ENCODE measurements around the gene EXOC5.
"Not testable (repeated sequence)": the region's sequence is repeated elsewhere in the genome, so short reads cannot be mapped to it uniquely, and the experiment has no call there.

EXOC5 gene

GRCh38 chr14:57258221-57258620 lies 10.5 kb downstream of the EXOC5 start:
- not testable (repeated sequence) for DNase-seq

GRCh38 chr14:57254884-57255283 lies 13.8 kb downstream of the EXOC5 start:
- DNase-seq = no peak

- no peak for DNase-seq
Observed at GRCh38 chr14:57246933-57247657, 21.6 kb downstream of the EXOC5 start.

GRCh38 chr14:57245941-57246340 lies 22.8 kb downstream of the EXOC5 start:
- no peak for DNase-seq

GRCh38 chr14:57244106-57244505 lies 24.6 kb downstream of the EXOC5 start:
- DNase-seq = no peak

GRCh38 chr14:57243320-57243719 lies 25.4 kb downstream of the EXOC5 start:
- DNase-seq = no peak

GRCh38 chr14:57240115-57240514 lies 28.6 kb downstream of the EXOC5 start:
- DNase-seq = not testable (repeated sequence)

GRCh38 chr14:57232006-57232405 lies 36.7 kb downstream of the EXOC5 start:
- DNase-seq = no peak

- not testable (repeated sequence) for DNase-seq
Observed at GRCh38 chr14:57228320-57228719, 40.4 kb downstream of the EXOC5 start.

GRCh38 chr14:57227083-57227482 lies 41.6 kb downstream of the EXOC5 start:
- peak; percentile 2 for DNase-seq

- DNase-seq = no peak
Observed at GRCh38 chr14:57221931-57222330, 46.8 kb downstream of the EXOC5 start.

- no peak for DNase-seq
Observed at GRCh38 chr14:57212919-57213318, 55.8 kb downstream of the EXOC5 start.

GRCh38 chr14:57209561-57209960 lies 59.1 kb downstream of the EXOC5 start:
- DNase-seq = no peak

GRCh38 chr14:57205938-57206337 lies 62.8 kb downstream of the EXOC5 start:
- no peak for DNase-seq

GRCh38 chr14:57202672-57203071 lies 66.0 kb downstream of the EXOC5 start:
- not testable (repeated sequence) for DNase-seq

- no peak for DNase-seq
Observed at GRCh38 chr14:57199921-57200320, 68.8 kb downstream of the EXOC5 start.

GRCh38 chr14:57189070-57189469 lies 79.6 kb downstream of the EXOC5 start:
- DNase-seq = no peak

GRCh38 chr14:57182760-57183503 lies 85.8 kb downstream of the EXOC5 start:
- peak; percentile 12 for DNase-seq

GRCh38 chr14:57179273-57179672 lies 89.4 kb downstream of the EXOC5 start:
- DNase-seq = no peak

- DNase-seq = no peak
Observed at GRCh38 chr14:57174466-57174865, 94.2 kb downstream of the EXOC5 start.

GRCh38 chr14:57171903-57172302 lies 96.8 kb downstream of the EXOC5 start:
- no peak for DNase-seq

- no peak for DNase-seq
Observed at GRCh38 chr14:57171363-57171762, 97.3 kb downstream of the EXOC5 start.

GRCh38 chr14:57169901-57170300 lies 98.8 kb downstream of the EXOC5 start:
- no peak for DNase-seq

GRCh38 chr14:57168138-57168679 lies 100.5 kb downstream of the EXOC5 start:
- no peak for DNase-seq

Measured in activated CD4-positive, alpha-beta T cell treated with anti-CD3 and anti-CD28 coated beads, Interleukin-2, Interleukin-6, amounts not matched to agents 100 ng/mL and 50 ng/mL, durations not matched to agents 16 hours and 8 hours (primary cell).